ENCODE measurements around the gene ATXN1.

Gene ATXN1

GRCh38 chr6:16637635-16638034 lies 123.6 kb downstream of the ATXN1 start:
- H3K79me1 ChIP-seq (ENCODE audit: low read length): no peaks in the 10 kb centered on the region
- H4K8ac ChIP-seq (ENCODE audit: low read depth, low read length): no peak overlapping the region
- H3K56ac ChIP-seq (ENCODE audit: low read length): no peak overlapping the region
- no peaks in the 10 kb centered on the region for H3K27me3 ChIP-seq (ENCODE audit: insufficient read depth, low read length, poor library complexity)
- H2BK5ac ChIP-seq (ENCODE audit: low read length): no peak overlapping the region
- H3K79me2 ChIP-seq (ENCODE audit: control insufficient read depth, insufficient read depth, low read length): no peaks in the 10 kb centered on the region
- no peak overlapping the region for H2BK120ac ChIP-seq (ENCODE audit: low read depth, low read length)
- no peak overlapping the region for H3K23ac ChIP-seq (ENCODE audit: low read length)
- H3K36me3 ChIP-seq (ENCODE audit: control insufficient read depth, insufficient read depth, low read length): no peaks in the 10 kb centered on the region
- no peak for DNase-seq
- WGBS (ENCODE audit: extremely low coverage, insufficient coverage, low lambda C conversion rate): no CpG with 5 or more reads among the region's 5 CpGs
- no peak overlapping the region for H2BK15ac ChIP-seq (replicated peaks; ENCODE audit: low read depth)
- no peak overlapping the region for H4K5ac ChIP-seq (ENCODE audit: low read length)
- H3K9ac ChIP-seq (ENCODE audit: low read length): no peak overlapping the region
- no peak overlapping the region for H3K18ac ChIP-seq (ENCODE audit: low read length)
- no peak overlapping the region for H3K27ac ChIP-seq (ENCODE audit: low read depth, low read length)
- no peak overlapping the region for H3K4ac ChIP-seq (ENCODE audit: low read depth, low read length)
- H2AK5ac ChIP-seq (ENCODE audit: low read length): no peak overlapping the region
- H3K4me1 ChIP-seq (ENCODE audit: control insufficient read depth, low read depth, low read length): no peaks in the 10 kb centered on the region
- H3K4me3 ChIP-seq (ENCODE audit: low read length): no peak overlapping the region
- no peak overlapping the region for H3K4me2 ChIP-seq (ENCODE audit: low read length)

GRCh38 chr6:16635810-16636602 lies 125.3 kb downstream of the ATXN1 start:
- no peak overlapping the region for H3K4me2 ChIP-seq (ENCODE audit: low read length)
- H4K5ac ChIP-seq (ENCODE audit: low read length): no peak overlapping the region
- H2BK15ac ChIP-seq (replicated peaks; ENCODE audit: low read depth): no peak overlapping the region
- no peak overlapping the region for H3K18ac ChIP-seq (ENCODE audit: low read length)
- DNase-seq: peak; percentile 80
- H3K4me3 ChIP-seq (ENCODE audit: low read length): no peak overlapping the region
- no peak overlapping the region for H3K9ac ChIP-seq (ENCODE audit: low read length)
- H3K56ac ChIP-seq (ENCODE audit: low read length): no peak overlapping the region
- H3K23ac ChIP-seq (ENCODE audit: low read length): no peak overlapping the region
- H3K4me1 ChIP-seq (ENCODE audit: control insufficient read depth, low read depth, low read length): no peaks in the 10 kb centered on the region
- no peak overlapping the region for H2BK120ac ChIP-seq (ENCODE audit: low read depth, low read length)
- H3K27ac ChIP-seq (ENCODE audit: low read depth, low read length): no peak overlapping the region
- H3K79me1 ChIP-seq (ENCODE audit: low read length): no peaks in the 10 kb centered on the region
- H3K36me3 ChIP-seq (ENCODE audit: control insufficient read depth, insufficient read depth, low read length): no peaks in the 10 kb centered on the region
- H3K4ac ChIP-seq (ENCODE audit: low read depth, low read length): no peak overlapping the region
- H3K27me3 ChIP-seq (ENCODE audit: insufficient read depth, low read length, poor library complexity): no peaks in the 10 kb centered on the region
- no peaks in the 10 kb centered on the region for H3K79me2 ChIP-seq (ENCODE audit: control insufficient read depth, insufficient read depth, low read length)
- no peak overlapping the region for H4K8ac ChIP-seq (ENCODE audit: low read depth, low read length)
- H2AK5ac ChIP-seq (ENCODE audit: low read length): no peak overlapping the region
- no CpG with 5 or more reads among the region's 14 CpGs for WGBS (ENCODE audit: extremely low coverage, insufficient coverage, low lambda C conversion rate)
- H2BK5ac ChIP-seq (ENCODE audit: low read length): no peak overlapping the region

GRCh38 chr6:16635291-16635809 lies 125.9 kb downstream of the ATXN1 start:
- no CpG with 5 or more reads among the region's 4 CpGs for WGBS (ENCODE audit: extremely low coverage, insufficient coverage, low lambda C conversion rate)
- H3K18ac ChIP-seq (ENCODE audit: low read length): no peak overlapping the region
- no peak overlapping the region for H3K23ac ChIP-seq (ENCODE audit: low read length)
- H2BK5ac ChIP-seq (ENCODE audit: low read length): no peak overlapping the region
- H4K8ac ChIP-seq (ENCODE audit: low read depth, low read length): no peak overlapping the region
- no peak overlapping the region for H2BK15ac ChIP-seq (replicated peaks; ENCODE audit: low read depth)
- no peak overlapping the region for H3K9ac ChIP-seq (ENCODE audit: low read length)
- no peaks in the 10 kb centered on the region for H3K27me3 ChIP-seq (ENCODE audit: insufficient read depth, low read length, poor library complexity)
- DNase-seq: no peak
- no peaks in the 10 kb centered on the region for H3K79me2 ChIP-seq (ENCODE audit: control insufficient read depth, insufficient read depth, low read length)
- H3K27ac ChIP-seq (ENCODE audit: low read depth, low read length): no peak overlapping the region
- no peak overlapping the region for H3K4me2 ChIP-seq (ENCODE audit: low read length)
- H4K5ac ChIP-seq (ENCODE audit: low read length): no peak overlapping the region
- H2AK5ac ChIP-seq (ENCODE audit: low read length): no peak overlapping the region
- no peaks in the 10 kb centered on the region for H3K4me1 ChIP-seq (ENCODE audit: control insufficient read depth, low read depth, low read length)
- no peak overlapping the region for H2BK120ac ChIP-seq (ENCODE audit: low read depth, low read length)
- H3K56ac ChIP-seq (ENCODE audit: low read length): no peak overlapping the region
- H3K79me1 ChIP-seq (ENCODE audit: low read length): no peaks in the 10 kb centered on the region
- H3K4me3 ChIP-seq (ENCODE audit: low read length): no peak overlapping the region
- no peak overlapping the region for H3K4ac ChIP-seq (ENCODE audit: low read depth, low read length)
- no peaks in the 10 kb centered on the region for H3K36me3 ChIP-seq (ENCODE audit: control insufficient read depth, insufficient read depth, low read length)

- H2BK5ac ChIP-seq (ENCODE audit: low read length): no peak overlapping the region
- no peak overlapping the region for H3K27ac ChIP-seq (ENCODE audit: low read depth, low read length)
- no peaks in the 10 kb centered on the region for H3K36me3 ChIP-seq (ENCODE audit: control insufficient read depth, insufficient read depth, low read length)
- no peak overlapping the region for H4K5ac ChIP-seq (ENCODE audit: low read length)
- no peak overlapping the region for H4K8ac ChIP-seq (ENCODE audit: low read depth, low read length)
- H3K56ac ChIP-seq (ENCODE audit: low read length): no peak overlapping the region
- H3K79me2 ChIP-seq (ENCODE audit: control insufficient read depth, insufficient read depth, low read length): no peaks in the 10 kb centered on the region
- H2BK15ac ChIP-seq (replicated peaks; ENCODE audit: low read depth): no peak overlapping the region
- H2BK120ac ChIP-seq (ENCODE audit: low read depth, low read length): no peak overlapping the region
- no peak overlapping the region for H3K18ac ChIP-seq (ENCODE audit: low read length)
- H3K23ac ChIP-seq (ENCODE audit: low read length): no peak overlapping the region
- no peak overlapping the region for H3K4me2 ChIP-seq (ENCODE audit: low read length)
- H2AK5ac ChIP-seq (ENCODE audit: low read length): no peak overlapping the region
- H3K9ac ChIP-seq (ENCODE audit: low read length): no peak overlapping the region
- H3K4ac ChIP-seq (ENCODE audit: low read depth, low read length): no peak overlapping the region
- no peaks in the 10 kb centered on the region for H3K4me1 ChIP-seq (ENCODE audit: control insufficient read depth, low read depth, low read length)
- no peaks in the 10 kb centered on the region for H3K79me1 ChIP-seq (ENCODE audit: low read length)
- no peak for DNase-seq
- no peak overlapping the region for H3K4me3 ChIP-seq (ENCODE audit: low read length)
- WGBS (ENCODE audit: extremely low coverage, insufficient coverage, low lambda C conversion rate): no CpG with 5 or more reads among the region's 5 CpGs
- H3K27me3 ChIP-seq (ENCODE audit: insufficient read depth, low read length, poor library complexity): no peaks in the 10 kb centered on the region
Observed at GRCh38 chr6:16634855-16635254, 126.4 kb downstream of the ATXN1 start.

- Histone ChIP-seq H3K4me1 (ENCODE audit: control insufficient read depth, low read depth, low read length) (no peaks in the 10 kb centered on the region), H3K18ac (ENCODE audit: low read length) (no peak overlapping the region), H2BK5ac (ENCODE audit: low read length) (no peak overlapping the region), H4K5ac (ENCODE audit: low read length) (no peak overlapping the region), H2BK120ac (ENCODE audit: low read depth, low read length) (no peak overlapping the region), H3K79me2 (ENCODE audit: control insufficient read depth, insufficient read depth, low read length) (no peaks in the 10 kb centered on the region), H3K9ac (ENCODE audit: low read length) (no peak overlapping the region), H3K4me2 (ENCODE audit: low read length) (no peak overlapping the region), H3K36me3 (ENCODE audit: control insufficient read depth, insufficient read depth, low read length) (no peaks in the 10 kb centered on the region), H3K56ac (ENCODE audit: low read length) (no peak overlapping the region), H3K27me3 (ENCODE audit: insufficient read depth, low read length, poor library complexity) (no peaks in the 10 kb centered on the region), H3K27ac (ENCODE audit: low read depth, low read length) (no peak overlapping the region), H2AK5ac (ENCODE audit: low read length) (no peak overlapping the region), H3K4me3 (ENCODE audit: low read length) (no peak overlapping the region), H3K79me1 (ENCODE audit: low read length) (no peaks in the 10 kb centered on the region), H3K4ac (ENCODE audit: low read depth, low read length) (no peak overlapping the region), H4K8ac (ENCODE audit: low read depth, low read length) (no peak overlapping the region), H2BK15ac (replicated peaks; ENCODE audit: low read depth) (no peak overlapping the region), H3K23ac (ENCODE audit: low read length) (no peak overlapping the region)
- no CpG with 5 or more reads among the region's 1 CpG for WGBS (ENCODE audit: extremely low coverage, insufficient coverage, low lambda C conversion rate)
- DNase-seq: no peak
Observed at GRCh38 chr6:16633961-16634360, 127.3 kb downstream of the ATXN1 start.

- H2BK5ac ChIP-seq (ENCODE audit: low read length): no peak overlapping the region
- no peak overlapping the region for H3K56ac ChIP-seq (ENCODE audit: low read length)
- no peaks in the 10 kb centered on the region for H3K79me2 ChIP-seq (ENCODE audit: control insufficient read depth, insufficient read depth, low read length)
- no peak overlapping the region for H3K27ac ChIP-seq (ENCODE audit: low read depth, low read length)
- H3K36me3 ChIP-seq (ENCODE audit: control insufficient read depth, insufficient read depth, low read length): no peaks in the 10 kb centered on the region
- no peaks in the 10 kb centered on the region for H3K79me1 ChIP-seq (ENCODE audit: low read length)
- no peak overlapping the region for H4K8ac ChIP-seq (ENCODE audit: low read depth, low read length)
- H3K4me2 ChIP-seq (ENCODE audit: low read length): no peak overlapping the region
- no peak overlapping the region for H3K18ac ChIP-seq (ENCODE audit: low read length)
- no peak overlapping the region for H3K9ac ChIP-seq (ENCODE audit: low read length)
- no peak overlapping the region for H2BK15ac ChIP-seq (replicated peaks; ENCODE audit: low read depth)
- H3K4me3 ChIP-seq (ENCODE audit: low read length): no peak overlapping the region
- H3K4me1 ChIP-seq (ENCODE audit: control insufficient read depth, low read depth, low read length): no peaks in the 10 kb centered on the region
- no peak overlapping the region for H2BK120ac ChIP-seq (ENCODE audit: low read depth, low read length)
- H2AK5ac ChIP-seq (ENCODE audit: low read length): no peak overlapping the region
- no peak overlapping the region for H4K5ac ChIP-seq (ENCODE audit: low read length)
- no peak overlapping the region for H3K23ac ChIP-seq (ENCODE audit: low read length)
- H3K27me3 ChIP-seq (ENCODE audit: insufficient read depth, low read length, poor library complexity): no peaks in the 10 kb centered on the region
- no peak for DNase-seq
- H3K4ac ChIP-seq (ENCODE audit: low read depth, low read length): no peak overlapping the region
- WGBS (ENCODE audit: extremely low coverage, insufficient coverage, low lambda C conversion rate): no CpG with 5 or more reads among the region's 5 CpGs
Observed at GRCh38 chr6:16633465-16633864, 127.8 kb downstream of the ATXN1 start.
